Measurements from ENCODE around the gene CSRP1. TPM values are rescaled to one million over a fixed set of nuclear protein-coding genes. Genes with fewer than 3 reads are reported as not detected.

Gene CSRP1
- total and polyA plus RNA-seq, 3 experiments from 2014 or later, result 65.0 to 67.6 (median 66.9) TPM

DNA sequence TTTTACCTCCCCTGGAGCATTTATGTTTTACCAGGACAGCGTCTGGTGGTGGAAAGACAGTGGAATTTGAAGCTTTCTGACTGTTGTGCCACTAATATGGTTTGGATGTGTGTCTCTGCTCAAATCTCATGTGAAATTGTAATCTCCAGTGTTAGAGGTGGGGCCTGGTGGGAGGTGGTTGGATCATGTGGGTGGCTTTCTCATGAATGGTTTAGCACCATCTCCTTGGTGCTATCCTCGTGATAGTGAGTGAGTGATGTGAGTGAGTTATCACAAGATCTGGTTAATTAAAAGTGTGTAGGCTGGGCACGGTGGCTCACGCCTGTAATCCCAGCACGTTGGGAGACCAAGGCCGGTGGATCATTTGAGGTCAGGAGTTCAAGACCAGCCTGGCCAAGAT lies 61.6 kb downstream of the CSRP1 start:
- no peak overlapping the region for H3K27ac ChIP-seq (ENCODE audit: low read depth, low read length)
- peaks cover 8% of the 10 kb centered on the region for H3K4me1 ChIP-seq (ENCODE audit: insufficient read depth, low read length)
- no peaks in the 10 kb centered on the region for H3K27me3 ChIP-seq (ENCODE audit: insufficient read depth, low read length, poor library complexity, severe bottlenecking)
- CTCF ChIA-PET, result interaction anchor here (1.2 to 5.9 kb wide), 3 partner anchors 9 to 68 kb away, joined by 3 to 22 read pairs (median 6); no protein-coding TSS in a partner anchor
- no peaks in the 10 kb centered on the region for H3K9me3 Mint-ChIP-seq
- no peak overlapping the region for H3K4me3 ChIP-seq (ENCODE audit: low read length)
- POLR2A ChIA-PET, result no interaction called here
- peaks cover 6 to 30% of the 10 kb centered on the region in 2 donors for H3K27me3 Mint-ChIP-seq
- H3K4me1 Mint-ChIP-seq, result peaks cover 0 to 6% (median 3%) of the 10 kb centered on the region in 3 donors
- no peak for DNase-seq
- H3K27ac Mint-ChIP-seq, result peak overlapping the region in 1 of 8 donors; percentile 63
- no peaks in the 10 kb centered on the region for H3K9me3 ChIP-seq (ENCODE audit: low read length)
- no peaks in the 10 kb centered on the region for H3K36me3 ChIP-seq (ENCODE audit: insufficient read depth, low read length)
- no peaks in the 10 kb centered on the region for H3K36me3 Mint-ChIP-seq
- no peak overlapping the region for H3K4me3 Mint-ChIP-seq

DNA sequence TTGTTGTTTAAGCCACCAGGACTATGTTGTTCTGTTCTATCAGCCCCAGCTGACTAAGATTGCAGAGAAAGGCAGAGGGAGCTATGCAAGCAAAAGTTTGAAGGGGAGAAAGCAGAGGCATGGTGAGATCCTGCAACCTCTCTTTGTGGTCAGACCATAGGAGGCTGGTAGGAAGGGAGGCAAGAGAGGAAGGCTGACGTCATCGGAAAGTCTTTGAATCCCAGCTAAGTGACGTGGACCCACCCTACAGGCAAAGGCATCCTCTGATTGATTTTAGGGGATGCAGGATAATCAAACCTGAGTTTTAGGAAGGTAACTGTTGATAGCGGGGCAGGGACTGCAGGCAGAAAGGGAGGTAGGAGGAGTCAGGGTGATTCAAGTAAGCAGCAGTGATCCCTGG lies 62.1 kb downstream of the CSRP1 start:
- H3K9me3 ChIP-seq (ENCODE audit: low read length), result no peaks in the 10 kb centered on the region
- peaks cover 8% of the 10 kb centered on the region for H3K4me1 ChIP-seq (ENCODE audit: insufficient read depth, low read length)
- Mint-ChIP-seq H3K27me3 (peaks cover 3 to 26% of the 10 kb centered on the region in 2 donors), H3K4me1 (peaks cover 0 to 6% (median 3%) of the 10 kb centered on the region in 3 donors), H3K4me3 (no peak overlapping the region), H3K9me3 (no peaks in the 10 kb centered on the region), H3K36me3 (no peaks in the 10 kb centered on the region), H3K27ac (peak overlapping the region in 1 of 8 donors; percentile 5)
- H3K27me3 ChIP-seq (ENCODE audit: insufficient read depth, low read length, poor library complexity, severe bottlenecking), result no peaks in the 10 kb centered on the region
- DNase-seq, result no peak
- H3K36me3 ChIP-seq (ENCODE audit: insufficient read depth, low read length), result no peaks in the 10 kb centered on the region
- POLR2A ChIA-PET, result no interaction called here
- no peak overlapping the region for H3K27ac ChIP-seq (ENCODE audit: low read depth, low read length)
- H3K4me3 ChIP-seq (ENCODE audit: low read length), result no peak overlapping the region
- CTCF ChIA-PET, result interaction anchor here (1.3 to 5.9 kb wide), 2 partner anchors 9 to 38 kb away, joined by 3 to 22 read pairs; no protein-coding TSS in a partner anchor

DNA sequence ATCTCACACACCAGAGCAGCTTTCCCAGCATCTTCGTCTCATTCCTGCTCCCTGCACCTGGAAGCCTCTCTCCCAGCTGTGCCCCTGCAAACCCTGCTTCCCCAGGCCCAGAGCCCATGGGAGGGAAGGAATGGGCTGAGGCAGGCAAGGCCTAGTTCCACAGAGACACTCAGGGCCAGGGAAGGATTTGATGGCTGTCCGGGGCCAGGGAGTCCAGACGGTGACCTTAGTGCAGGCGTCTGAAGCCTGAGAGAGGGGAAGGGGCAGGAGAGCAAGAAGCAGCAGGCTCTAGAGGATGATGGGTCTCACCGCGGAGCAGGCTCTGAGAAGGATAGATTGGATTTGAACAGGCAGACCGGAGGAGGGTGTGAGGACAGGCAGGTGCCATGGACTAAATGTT lies 63.2 kb downstream of the CSRP1 start:
- ChIA-PET POLR2A (no interaction called here), CTCF (no interaction called here)
- no peak overlapping the region for H3K4me3 Mint-ChIP-seq
- H3K36me3 Mint-ChIP-seq, result no peaks in the 10 kb centered on the region
- Histone ChIP-seq H3K36me3 (ENCODE audit: insufficient read depth, low read length) (no peaks in the 10 kb centered on the region), H3K4me3 (ENCODE audit: low read length) (no peak overlapping the region), H3K27me3 (ENCODE audit: insufficient read depth, low read length, poor library complexity, severe bottlenecking) (no peaks in the 10 kb centered on the region), H3K27ac (ENCODE audit: low read depth, low read length) (no peak overlapping the region), H3K9me3 (ENCODE audit: low read length) (no peaks in the 10 kb centered on the region), H3K4me1 (ENCODE audit: insufficient read depth, low read length) (peaks cover 8% of the 10 kb centered on the region)
- DNase-seq, result no peak
- no peaks in the 10 kb centered on the region for H3K9me3 Mint-ChIP-seq
- peaks cover 0 to 6% (median 3%) of the 10 kb centered on the region in 3 donors for H3K4me1 Mint-ChIP-seq
- H3K27ac Mint-ChIP-seq, result no peak overlapping the region
- H3K27me3 Mint-ChIP-seq, result peaks cover 3 to 20% of the 10 kb centered on the region in 2 donors

DNA sequence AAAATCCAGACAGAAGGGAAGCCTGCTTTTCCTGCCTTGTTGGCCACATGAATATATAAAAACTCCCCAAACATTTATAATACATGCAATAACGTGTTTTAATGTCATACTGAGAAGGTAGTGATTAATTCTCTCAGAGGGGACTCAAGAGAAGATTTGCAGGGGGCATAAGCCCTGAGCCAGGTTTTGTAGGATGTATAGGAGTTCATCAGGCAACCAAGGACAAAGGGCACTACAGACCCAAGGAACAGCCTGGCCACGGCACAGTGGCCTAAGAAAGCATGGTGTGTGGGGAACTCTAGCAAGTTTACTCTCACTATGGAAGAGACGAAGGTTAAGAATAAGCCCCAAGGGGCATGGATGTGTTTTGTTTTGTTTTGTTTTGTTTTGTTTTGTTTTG lies 70.0 kb downstream of the CSRP1 start:
- Mint-ChIP-seq H3K4me1 (peaks cover 4 to 6% (median 6%) of the 10 kb centered on the region in 3 donors), H3K27ac (peak overlapping the region in 1 of 8 donors; percentile 9), H3K27me3 (peaks cover 12 to 46% of the 10 kb centered on the region in 2 donors), H3K9me3 (peaks cover 0 to 2% (median 0%) of the 10 kb centered on the region in 5 donors), H3K36me3 (no peaks in the 10 kb centered on the region), H3K4me3 (no peak overlapping the region)
- no peaks in the 10 kb centered on the region for H3K4me1 ChIP-seq (ENCODE audit: insufficient read depth, low read length)
- CTCF ChIA-PET, result interaction anchor here (1.4 to 1.9 kb wide), 2 partner anchors 10 to 24 kb away, joined by 4 to 22 read pairs; no protein-coding TSS in a partner anchor
- POLR2A ChIA-PET, result no interaction called here
- H3K36me3 ChIP-seq (ENCODE audit: insufficient read depth, low read length), result no peaks in the 10 kb centered on the region
- H3K9me3 ChIP-seq (ENCODE audit: low read length), result no peaks in the 10 kb centered on the region
- no peak overlapping the region for H3K4me3 ChIP-seq (ENCODE audit: low read length)
- no peak overlapping the region for H3K27ac ChIP-seq (ENCODE audit: low read depth, low read length)
- no peak for DNase-seq
- no peaks in the 10 kb centered on the region for H3K27me3 ChIP-seq (ENCODE audit: insufficient read depth, low read length, poor library complexity, severe bottlenecking)

DNA sequence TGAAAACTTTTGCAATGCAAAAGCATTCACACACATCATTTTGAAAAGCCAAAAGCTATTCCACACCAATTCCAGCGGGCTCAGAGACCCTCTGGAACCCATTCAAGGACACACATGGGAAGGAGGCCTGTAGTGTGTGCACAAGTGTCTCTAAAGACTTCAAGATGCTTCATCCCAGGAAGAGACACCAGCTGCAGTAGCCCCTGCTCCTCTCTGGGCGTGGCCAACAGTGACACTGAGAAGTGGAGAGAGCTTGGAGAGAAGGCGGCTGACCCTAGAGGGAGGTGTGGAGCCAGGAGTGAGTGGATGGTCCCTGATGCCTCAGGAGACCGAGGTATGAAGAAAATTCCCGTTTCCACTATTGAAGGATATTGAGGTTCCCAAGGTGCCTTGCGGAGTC lies 70.5 kb downstream of the CSRP1 start:
- peaks cover 0 to 2% (median 0%) of the 10 kb centered on the region in 5 donors for H3K9me3 Mint-ChIP-seq
- H3K36me3 ChIP-seq (ENCODE audit: insufficient read depth, low read length), result no peaks in the 10 kb centered on the region
- H3K27ac ChIP-seq (ENCODE audit: low read depth, low read length), result no peak overlapping the region
- no peak overlapping the region for H3K4me3 Mint-ChIP-seq
- peaks cover 4 to 6% (median 6%) of the 10 kb centered on the region in 3 donors for H3K4me1 Mint-ChIP-seq
- no peaks in the 10 kb centered on the region for H3K4me1 ChIP-seq (ENCODE audit: insufficient read depth, low read length)
- no peak for DNase-seq
- POLR2A ChIA-PET, result no interaction called here
- H3K36me3 Mint-ChIP-seq, result no peaks in the 10 kb centered on the region
- CTCF ChIA-PET, result interaction anchor here (0.9 to 2.2 kb wide), 5 partner anchors 11 to 89 kb away, joined by 3 to 22 read pairs (median 4); no protein-coding TSS in a partner anchor
- H3K4me3 ChIP-seq (ENCODE audit: low read length), result no peak overlapping the region
- H3K9me3 ChIP-seq (ENCODE audit: low read length), result no peaks in the 10 kb centered on the region
- H3K27me3 ChIP-seq (ENCODE audit: insufficient read depth, low read length, poor library complexity, severe bottlenecking), result no peaks in the 10 kb centered on the region
- H3K27ac Mint-ChIP-seq, result no peak overlapping the region
- peaks cover 12 to 45% of the 10 kb centered on the region in 2 donors for H3K27me3 Mint-ChIP-seq

DNA sequence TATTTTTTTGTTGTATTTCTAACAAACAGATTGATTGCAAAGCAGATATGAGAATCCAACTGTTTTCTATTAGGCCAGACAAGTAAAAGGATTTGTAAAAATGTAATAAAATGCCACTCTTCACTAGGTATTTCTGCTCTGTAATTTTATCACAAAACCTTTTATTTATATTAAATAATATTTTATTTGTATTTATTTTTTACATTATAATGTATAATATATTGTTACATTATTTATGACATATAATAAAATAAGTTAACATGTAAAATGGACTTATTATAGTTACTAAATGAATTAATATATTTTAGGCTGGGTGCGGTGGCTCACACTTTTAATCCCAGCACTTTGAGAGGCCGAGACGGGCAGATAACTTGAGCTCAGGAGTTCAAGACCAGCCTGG lies 72.7 kb downstream of the CSRP1 start:
- Mint-ChIP-seq H3K9me3 (peaks cover 0 to 2% (median 0%) of the 10 kb centered on the region in 5 donors), H3K27ac (no peak overlapping the region), H3K27me3 (peaks cover 23 to 48% of the 10 kb centered on the region in 2 donors), H3K4me3 (no peak overlapping the region), H3K36me3 (no peaks in the 10 kb centered on the region), H3K4me1 (peaks cover 4 to 6% (median 6%) of the 10 kb centered on the region in 3 donors)
- Histone ChIP-seq H3K27ac (ENCODE audit: low read depth, low read length) (no peak overlapping the region), H3K27me3 (ENCODE audit: insufficient read depth, low read length, poor library complexity, severe bottlenecking) (no peaks in the 10 kb centered on the region), H3K36me3 (ENCODE audit: insufficient read depth, low read length) (no peaks in the 10 kb centered on the region), H3K4me1 (ENCODE audit: insufficient read depth, low read length) (no peaks in the 10 kb centered on the region), H3K4me3 (ENCODE audit: low read length) (no peak overlapping the region), H3K9me3 (ENCODE audit: low read length) (no peaks in the 10 kb centered on the region)
- no peak for DNase-seq
- CTCF ChIA-PET, result interaction anchor here (2.2 kb wide), 2 partner anchors 78 to 79 kb away, joined by 8 to 9 read pairs; no protein-coding TSS in a partner anchor
- POLR2A ChIA-PET, result no interaction called here

DNA sequence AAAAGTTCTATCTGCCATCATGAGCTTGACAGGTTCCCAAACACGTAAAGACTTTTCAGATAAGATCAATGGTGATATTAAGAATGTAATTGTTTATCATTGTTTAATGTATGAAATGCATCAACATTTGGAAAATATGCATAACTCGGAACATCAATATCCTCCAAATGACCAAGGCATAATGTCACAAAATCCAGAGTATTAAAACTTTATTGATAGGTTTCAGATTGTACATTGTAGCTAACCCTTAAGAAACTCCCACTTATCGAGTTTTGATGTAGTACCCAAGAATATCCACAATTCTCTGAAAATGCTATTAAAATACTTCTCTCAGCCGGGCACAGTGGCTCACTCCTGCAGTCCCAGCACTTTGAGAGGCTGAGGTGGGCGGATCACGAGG lies 73.3 kb downstream of the CSRP1 start:
- Mint-ChIP-seq H3K4me3 (no peak overlapping the region), H3K27me3 (peaks cover 23 to 47% of the 10 kb centered on the region in 2 donors), H3K36me3 (no peaks in the 10 kb centered on the region), H3K4me1 (peaks cover 4 to 6% (median 6%) of the 10 kb centered on the region in 3 donors), H3K9me3 (peaks cover 0 to 2% (median 0%) of the 10 kb centered on the region in 5 donors), H3K27ac (no peak overlapping the region)
- Histone ChIP-seq H3K4me1 (ENCODE audit: insufficient read depth, low read length) (no peaks in the 10 kb centered on the region), H3K9me3 (ENCODE audit: low read length) (no peaks in the 10 kb centered on the region), H3K4me3 (ENCODE audit: low read length) (no peak overlapping the region), H3K27ac (ENCODE audit: low read depth, low read length) (no peak overlapping the region), H3K27me3 (ENCODE audit: insufficient read depth, low read length, poor library complexity, severe bottlenecking) (no peaks in the 10 kb centered on the region), H3K36me3 (ENCODE audit: insufficient read depth, low read length) (no peaks in the 10 kb centered on the region)
- ChIA-PET POLR2A (no interaction called here), CTCF (interaction anchor here (2.2 kb wide), 1 partner anchor 80 kb away, joined by 8 read pairs; no protein-coding TSS in a partner anchor)
- no peak for DNase-seq
